IgD-negative memory B cell (primary cell): ENCODE data around the gene NAALADL2. TPM values are rescaled to one million over a fixed set of nuclear protein-coding genes. Genes with fewer than 3 reads are reported as not detected.
A peak's percentile ranks its signal among the peaks of the same experiment; 100 is the strongest.
"Not testable (repeated sequence)": the region's sequence is repeated elsewhere in the genome, so short reads cannot be mapped to it uniquely, and the experiment has no call there.

ENCODE experiments used
- H3K27ac Mint-ChIP-seq, 3 donors: one replicate each; pipeline ENCODE4 v1.8.0; 2020 to 2022; ENCODE audit warnings: mild to moderate bottlenecking in 3 of 3, mixed read lengths in 3 of 3, moderate library complexity in 1 of 3
- H3K27me3 Mint-ChIP-seq: one replicate; pipeline ENCODE4 v1.8.0; 2021; ENCODE audit warnings: mixed read lengths
- H3K36me3 Mint-ChIP-seq: one replicate; pipeline ENCODE4 v1.8.0; 2020; ENCODE audit warnings: mild to moderate bottlenecking, mixed read lengths
- H3K4me1 Mint-ChIP-seq, 3 donors: one replicate each; pipeline ENCODE4 v1.8.0; 2020 to 2022; ENCODE audit warnings: mixed read lengths in 3 of 3, mild to moderate bottlenecking in 1 of 3
- H3K4me3 Mint-ChIP-seq, 4 donors: one replicate each; pipeline ENCODE4 v1.8.0; 2020 to 2022; ENCODE audit warnings: mild to moderate bottlenecking in 4 of 4, mixed read lengths in 4 of 4, moderate library complexity in 3 of 4
- H3K9me3 Mint-ChIP-seq, 3 donors: one replicate each; pipeline ENCODE4 v1.8.0; 2020 to 2021; ENCODE audit warnings: mixed read lengths in 3 of 3, mild to moderate bottlenecking in 1 of 3
- polyA plus RNA-seq: library from polyadenylated mRNA; unstranded; fragments of 300-500 nt; fragmentation: Illumina TruSeq; gene quantifications from one replicate; pipeline ENCODE4 v1.2.3, GENCODE V29; 2021

The NAALADL2 gene
- polyA plus RNA-seq, 1 donor from 2014 or later: not detected

DNA sequence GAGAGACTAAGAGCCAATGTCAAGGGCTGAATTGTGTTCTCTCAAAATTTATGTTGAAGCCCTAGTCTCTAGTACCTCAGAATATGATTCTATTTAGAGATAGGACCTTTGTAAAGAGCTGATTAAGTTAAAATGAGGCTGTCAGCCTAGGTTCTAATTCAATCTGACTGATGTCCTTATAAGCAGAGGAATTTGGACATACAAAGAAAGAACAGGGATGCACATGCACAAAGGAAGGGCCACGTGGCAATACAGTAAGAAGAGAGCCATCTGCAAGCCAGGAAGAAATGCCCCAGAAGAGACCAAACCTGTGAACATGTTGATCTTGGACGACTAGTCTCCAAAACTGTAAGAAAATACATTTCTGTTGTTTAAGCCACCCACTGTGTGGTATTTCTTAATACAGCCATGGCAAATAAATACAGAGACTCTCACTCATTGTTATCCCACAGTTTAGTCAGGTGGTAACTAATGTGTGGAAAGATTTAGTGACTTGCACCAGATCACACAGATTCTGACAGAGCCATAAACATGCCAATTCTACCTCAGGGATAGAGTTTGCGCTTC lies 652.2 kb downstream of the NAALADL2 start:
- Mint-ChIP-seq H3K36me3 (no peaks in the 10 kb centered on the region), H3K27ac (no peak overlapping the region), H3K27me3 (no peaks in the 10 kb centered on the region), H3K4me3 (no peak overlapping the region), H3K4me1 (no peaks in the 10 kb centered on the region), H3K9me3 (peaks cover 2 to 4% (median 2%) of the 10 kb centered on the region in 3 donors)

DNA sequence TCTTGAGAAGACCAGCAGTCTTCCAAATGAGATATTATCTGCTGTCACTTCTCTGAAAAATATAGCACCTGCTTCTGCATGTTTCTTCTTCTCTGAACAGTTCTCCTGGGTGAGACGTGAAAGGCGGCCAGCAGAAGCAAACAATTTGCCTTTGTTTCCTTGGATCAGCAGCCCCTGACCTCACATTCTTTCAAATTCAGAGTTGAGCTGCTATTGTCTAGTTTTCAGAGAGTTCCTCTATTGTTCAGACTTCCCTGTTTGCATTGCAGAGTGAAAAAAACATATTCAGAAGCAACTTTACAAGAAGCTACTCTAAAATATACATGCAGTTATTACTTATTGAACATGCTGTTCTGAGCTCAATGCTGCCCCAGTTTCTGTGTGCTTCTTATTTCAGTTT lies 653.6 kb downstream of the NAALADL2 start:
- no peak overlapping the region for H3K27ac Mint-ChIP-seq
- peaks cover 2 to 7% (median 2%) of the 10 kb centered on the region in 3 donors for H3K9me3 Mint-ChIP-seq
- no peaks in the 10 kb centered on the region for H3K4me1 Mint-ChIP-seq
- H3K27me3 Mint-ChIP-seq: no peaks in the 10 kb centered on the region
- H3K4me3 Mint-ChIP-seq: no peak overlapping the region
- no peaks in the 10 kb centered on the region for H3K36me3 Mint-ChIP-seq

- Mint-ChIP-seq H3K27me3 (no peaks in the 10 kb centered on the region), H3K9me3 (peaks cover 0 to 7% (median 5%) of the 10 kb centered on the region in 3 donors), H3K36me3 (no peaks in the 10 kb centered on the region), H3K27ac (no peak overlapping the region), H3K4me1 (no peaks in the 10 kb centered on the region), H3K4me3 (no peak overlapping the region)
These were observed 659.3 kb downstream of the NAALADL2 start for GRCh38 chr3:175518459-175518858.

GRCh38 chr3:175521406-175521805 lies 662.3 kb downstream of the NAALADL2 start:
- H3K9me3 Mint-ChIP-seq: peaks cover 0 to 7% (median 5%) of the 10 kb centered on the region in 3 donors

DNA sequence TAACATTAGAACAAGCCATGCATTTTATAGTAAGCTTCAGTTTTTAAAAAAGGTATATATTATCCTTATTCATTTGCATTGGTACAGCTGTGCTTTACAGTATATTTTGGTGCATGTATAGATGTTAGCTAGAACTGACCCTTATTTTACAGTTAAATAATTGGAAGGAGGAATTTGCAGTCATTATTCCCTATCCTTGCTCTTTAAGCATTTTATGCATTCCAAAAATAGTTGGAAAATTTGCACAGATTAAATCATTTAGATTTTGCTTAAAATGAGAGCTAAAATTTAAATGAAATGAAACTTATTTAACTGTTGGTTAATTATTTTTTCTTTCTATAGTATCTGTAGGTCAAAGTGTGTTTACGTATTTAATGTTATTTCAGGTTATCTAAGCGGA lies 667.1 kb downstream of the NAALADL2 start:
- H3K27ac Mint-ChIP-seq: no peak overlapping the region
- H3K36me3 Mint-ChIP-seq: no peaks in the 10 kb centered on the region
- no peaks in the 10 kb centered on the region for H3K4me1 Mint-ChIP-seq
- H3K9me3 Mint-ChIP-seq: peaks cover 0 to 4% (median 4%) of the 10 kb centered on the region in 3 donors
- H3K27me3 Mint-ChIP-seq: no peaks in the 10 kb centered on the region
- H3K4me3 Mint-ChIP-seq: peak overlapping the region in 1 of 4 donors; percentile 33

More at GRCh38 chr3:175521406-175521805, 662.3 kb downstream of the NAALADL2 start:
- no peaks in the 10 kb centered on the region for H3K4me1 Mint-ChIP-seq
- H3K4me3 Mint-ChIP-seq: no peak overlapping the region
- H3K36me3 Mint-ChIP-seq: no peaks in the 10 kb centered on the region
- H3K27ac Mint-ChIP-seq: no peak overlapping the region
- H3K27me3 Mint-ChIP-seq: no peaks in the 10 kb centered on the region

- Mint-ChIP-seq H3K4me1 (no peaks in the 10 kb centered on the region), H3K27ac (no peak overlapping the region), H3K27me3 (no peaks in the 10 kb centered on the region), H3K9me3 (no peaks in the 10 kb centered on the region), H3K4me3 (peak overlapping the region in 2 of 4 donors; percentile 1 to 33), H3K36me3 (no peaks in the 10 kb centered on the region)
These were observed 667.6 kb downstream of the NAALADL2 start for GRCh38 chr3:175526609-175527280.

- not testable (repeated sequence) for H3K4me3 Mint-ChIP-seq, H3K27me3 Mint-ChIP-seq, H3K27ac Mint-ChIP-seq, H3K36me3 Mint-ChIP-seq, H3K9me3 Mint-ChIP-seq, H3K4me1 Mint-ChIP-seq
These were observed 669.6 kb downstream of the NAALADL2 start for GRCh38 chr3:175528693-175529092.

- Mint-ChIP-seq H3K36me3 (peaks cover 3% of the 10 kb centered on the region), H3K9me3 (peaks cover 0 to 6% (median 0%) of the 10 kb centered on the region in 3 donors), H3K4me3 (no peak overlapping the region), H3K27me3 (no peaks in the 10 kb centered on the region), H3K4me1 (no peaks in the 10 kb centered on the region), H3K27ac (no peak overlapping the region)
These were observed 676.2 kb downstream of the NAALADL2 start for GRCh38 chr3:175535351-175535750.

DNA sequence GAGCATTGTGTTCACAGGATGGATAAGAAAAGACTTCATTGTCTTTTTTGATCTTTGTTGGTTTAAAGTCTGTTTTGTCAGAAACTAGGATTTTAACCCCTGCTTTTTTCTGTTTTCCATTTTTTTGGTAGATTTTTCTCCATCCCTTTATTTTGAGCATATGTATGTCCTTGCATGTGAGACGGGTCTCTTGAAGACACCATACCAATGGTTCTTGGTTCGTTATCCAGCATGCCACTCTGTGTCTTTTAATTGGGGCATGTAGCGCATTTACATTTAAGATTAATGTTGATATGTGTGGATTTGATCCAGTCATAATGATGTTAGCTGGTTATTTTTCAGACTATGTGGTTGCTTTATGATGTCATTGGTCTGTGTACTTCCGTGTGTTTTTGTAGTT lies 687.0 kb downstream of the NAALADL2 start:
- Mint-ChIP-seq H3K36me3 (no peaks in the 10 kb centered on the region), H3K4me3 (no peak overlapping the region), H3K27ac (no peak overlapping the region), H3K27me3 (no peaks in the 10 kb centered on the region), H3K4me1 (no peaks in the 10 kb centered on the region), H3K9me3 (peaks cover 5 to 17% (median 7%) of the 10 kb centered on the region in 3 donors)

GRCh38 chr3:175552929-175553328 lies 693.8 kb downstream of the NAALADL2 start:
- no peak overlapping the region for H3K4me3 Mint-ChIP-seq
- no peaks in the 10 kb centered on the region for H3K4me1 Mint-ChIP-seq
- H3K27me3 Mint-ChIP-seq: no peaks in the 10 kb centered on the region
- H3K36me3 Mint-ChIP-seq: no peaks in the 10 kb centered on the region
- peaks cover 0 to 4% (median 2%) of the 10 kb centered on the region in 3 donors for H3K9me3 Mint-ChIP-seq
- no peak overlapping the region for H3K27ac Mint-ChIP-seq

DNA sequence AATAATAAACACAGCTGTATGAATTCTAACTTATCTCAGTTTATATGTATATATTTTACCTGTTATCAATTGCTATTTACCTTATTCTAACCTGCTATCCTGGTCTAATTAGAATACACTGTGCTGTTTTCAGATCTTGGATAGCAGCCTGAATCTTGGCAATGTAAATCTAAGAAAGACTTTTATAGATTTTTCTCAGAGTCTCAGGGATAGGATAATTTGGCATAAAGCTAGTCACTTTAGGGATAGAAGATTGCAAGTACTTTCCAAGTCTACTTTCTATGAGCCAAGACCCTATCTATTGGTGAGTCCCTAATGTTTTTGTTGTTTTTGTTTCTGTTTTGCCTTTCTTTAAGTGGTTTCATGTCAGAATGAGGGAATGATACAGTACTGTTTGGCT lies 695.7 kb downstream of the NAALADL2 start:
- Mint-ChIP-seq H3K27me3 (no peaks in the 10 kb centered on the region), H3K9me3 (peaks cover 2 to 8% (median 2%) of the 10 kb centered on the region in 3 donors), H3K4me1 (no peaks in the 10 kb centered on the region), H3K27ac (no peak overlapping the region), H3K36me3 (no peaks in the 10 kb centered on the region), H3K4me3 (no peak overlapping the region)

DNA sequence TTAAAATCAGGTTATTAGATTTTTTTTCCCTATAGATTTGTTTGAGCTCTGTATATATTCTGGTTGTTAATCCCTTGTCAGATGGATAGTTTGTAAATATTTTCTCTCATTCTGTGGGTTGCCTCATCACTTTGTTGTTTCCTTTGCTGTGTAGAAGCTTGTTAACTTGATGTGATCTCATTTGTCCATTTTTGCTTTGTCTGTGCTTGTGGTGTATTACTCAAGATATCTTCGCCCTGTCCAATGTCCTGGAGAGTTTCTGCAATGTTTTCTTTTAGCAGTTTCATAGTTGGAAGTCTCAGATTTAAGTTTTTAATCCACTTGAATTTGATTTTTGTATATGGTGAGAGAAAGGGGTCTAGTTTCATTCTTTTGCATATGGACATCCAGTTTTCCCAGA lies 699.1 kb downstream of the NAALADL2 start:
- Mint-ChIP-seq H3K36me3 (no peaks in the 10 kb centered on the region), H3K27me3 (no peaks in the 10 kb centered on the region), H3K9me3 (peaks cover 2 to 8% (median 3%) of the 10 kb centered on the region in 3 donors), H3K4me1 (no peaks in the 10 kb centered on the region), H3K4me3 (no peak overlapping the region), H3K27ac (peak overlapping the region in 1 of 3 donors; percentile 49)

- Mint-ChIP-seq H3K4me1 (no peaks in the 10 kb centered on the region), H3K27ac (no peak overlapping the region), H3K9me3 (peaks cover 0 to 4% (median 4%) of the 10 kb centered on the region in 3 donors), H3K27me3 (no peaks in the 10 kb centered on the region), H3K4me3 (no peak overlapping the region), H3K36me3 (no peaks in the 10 kb centered on the region)
These were observed 705.2 kb downstream of the NAALADL2 start for GRCh38 chr3:175564363-175564762.

- no peak overlapping the region for H3K4me3 Mint-ChIP-seq
- H3K27ac Mint-ChIP-seq: no peak overlapping the region
- H3K9me3 Mint-ChIP-seq: peaks cover 0 to 5% (median 0%) of the 10 kb centered on the region in 3 donors
- no peaks in the 10 kb centered on the region for H3K4me1 Mint-ChIP-seq
- no peaks in the 10 kb centered on the region for H3K36me3 Mint-ChIP-seq
- H3K27me3 Mint-ChIP-seq: no peaks in the 10 kb centered on the region
These were observed 712.0 kb downstream of the NAALADL2 start for GRCh38 chr3:175571096-175571495.

DNA sequence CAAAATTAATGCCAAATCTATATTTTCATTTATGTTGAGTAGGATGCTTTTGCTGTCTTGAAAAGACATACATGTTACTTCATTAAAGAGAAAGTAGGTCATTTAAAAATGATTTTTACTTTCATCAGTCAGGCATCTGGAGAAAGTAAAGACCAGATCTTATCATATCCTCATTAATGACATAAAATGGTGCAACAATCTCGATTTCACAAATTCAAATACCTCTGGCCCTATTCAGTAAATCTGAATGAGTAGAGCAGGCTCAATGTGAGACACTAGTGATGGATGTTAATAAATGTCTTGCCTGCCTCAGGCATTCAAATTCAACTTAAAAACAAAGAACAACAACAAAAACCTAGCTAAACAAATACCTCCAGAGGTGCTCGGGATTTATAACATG lies 714.1 kb downstream of the NAALADL2 start:
- H3K4me3 Mint-ChIP-seq: no peak overlapping the region
- H3K27ac Mint-ChIP-seq: no peak overlapping the region
- H3K36me3 Mint-ChIP-seq: no peaks in the 10 kb centered on the region
- H3K27me3 Mint-ChIP-seq: no peaks in the 10 kb centered on the region
- H3K4me1 Mint-ChIP-seq: no peaks in the 10 kb centered on the region
- H3K9me3 Mint-ChIP-seq: peaks cover 0 to 4% (median 3%) of the 10 kb centered on the region in 3 donors

DNA sequence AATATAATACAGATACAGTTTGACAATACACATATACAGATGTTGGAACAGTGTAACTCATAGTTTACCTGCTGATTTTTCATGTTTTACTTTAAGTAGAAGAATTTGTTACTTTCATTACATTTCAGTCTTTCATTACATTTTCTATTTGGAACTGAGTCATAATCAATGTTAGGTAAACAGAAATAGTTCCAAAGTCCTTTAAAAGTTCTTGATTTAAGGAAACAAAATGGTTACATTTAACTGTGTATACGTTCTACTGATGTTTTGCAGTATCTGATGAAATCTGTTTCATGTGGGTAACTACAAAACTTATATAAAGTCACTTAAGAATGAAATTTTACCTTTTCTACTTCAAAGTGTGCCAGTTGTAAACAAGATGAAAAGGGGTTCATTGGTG lies 721.2 kb downstream of the NAALADL2 start:
- Mint-ChIP-seq H3K36me3 (no peaks in the 10 kb centered on the region), H3K4me3 (no peak overlapping the region), H3K4me1 (no peaks in the 10 kb centered on the region), H3K27ac (no peak overlapping the region), H3K27me3 (no peaks in the 10 kb centered on the region), H3K9me3 (peaks cover 0 to 4% (median 3%) of the 10 kb centered on the region in 3 donors)
